RWPE2 (cell line): ENCODE results near the gene BAG2.

Experiments used
- ATAC-seq: fragments of 200-7000 bp; cut with Tn5 transposase; 3 replicates; pipeline ENCODE4 v1.9.1; 2021; ENCODE audit warnings: low read depth
- DNase-seq: peaks from one replicate; pipeline ENCODE4 v3.0.0-alpha.2; 2020; ENCODE audit warnings: low spot score
- H3K27ac ChIP-seq: fragments of 450-650 bp; 2 replicates; pipeline ENCODE4 v1.5.1; 2017; ENCODE audit warnings: mild to moderate bottlenecking; ENCODE audit not compliant: poor library complexity, severe bottlenecking
- H3K27me3 ChIP-seq: fragments of 250-450 bp; sonication (Bioruptor Pico); 2 replicates; pipeline ENCODE4 v1.5.1; 2021; ENCODE audit warnings: mild to moderate bottlenecking, moderate library complexity; ENCODE audit not compliant: insufficient read depth, poor library complexity, severe bottlenecking
- H3K36me3 ChIP-seq: fragments of 250-450 bp; sonication (Bioruptor Pico); 2 replicates; pipeline ENCODE4 v1.5.1; 2020; ENCODE audit warnings: low read depth, mild to moderate bottlenecking, moderate library complexity
- H3K4me1 ChIP-seq: fragments of 250-450 bp; sonication (Bioruptor Pico); 2 replicates; pipeline ENCODE4 v1.5.1; 2021; ENCODE audit warnings: mild to moderate bottlenecking, moderate library complexity; ENCODE audit not compliant: insufficient read depth, poor library complexity, severe bottlenecking
- H3K4me3 ChIP-seq: fragments of 250-450 bp; sonication (Bioruptor Pico); 2 replicates; pipeline ENCODE4 v1.5.1; 2021; ENCODE audit warnings: mild to moderate bottlenecking, moderate library complexity; ENCODE audit not compliant: severe bottlenecking
- H3K9me3 ChIP-seq: fragments of 250-450 bp; sonication (Bioruptor Pico); 2 replicates; pipeline ENCODE4 v1.5.1; 2021; ENCODE audit warnings: mild to moderate bottlenecking, moderate library complexity; ENCODE audit not compliant: severe bottlenecking
- CTCF ChIP-seq: fragments of 450-650 bp; IDR thresholded peaks from one replicate; pipeline ENCODE4 v1.5.1; 2017; ENCODE audit warnings: mild to moderate bottlenecking, moderate library complexity; ENCODE audit not compliant: poor library complexity, severe bottlenecking

BAG2 gene

GRCh38 chr6:57216235-57217101 is 44.3 kb downstream of the BAG2 start:
- no peak overlapping the region for H3K4me3 ChIP-seq

GRCh38 chr6:57217270-57217669 is 45.1 kb downstream of the BAG2 start:
- H3K9me3 ChIP-seq = peaks cover 3% of the 10 kb centered on the region
- no peaks in the 10 kb centered on the region for H3K27me3 ChIP-seq
- H3K27ac ChIP-seq = no peak overlapping the region
- no peak for TF ChIP-seq CTCF
- no peak for DNase-seq
- H3K4me3 ChIP-seq = no peak overlapping the region
- no peak for ATAC-seq
- H3K4me1 ChIP-seq = peaks cover 11% of the 10 kb centered on the region
- H3K36me3 ChIP-seq = peaks cover 4% of the 10 kb centered on the region; the same call in 1 of the 2 replicates

More at GRCh38 chr6:57216235-57217101, 44.3 kb downstream of the BAG2 start:
- ATAC-seq = no peak
- no peak for DNase-seq
- Histone ChIP-seq H3K9me3 (peaks cover 3% of the 10 kb centered on the region), H3K27ac (no peak overlapping the region), H3K36me3 (peaks cover 4% of the 10 kb centered on the region; the same call in 1 of the 2 replicates), H3K4me1 (peaks cover 11% of the 10 kb centered on the region), H3K27me3 (no peaks in the 10 kb centered on the region)
- no peak for TF ChIP-seq CTCF

GRCh38 chr6:57220083-57220703 is 48.1 kb downstream of the BAG2 start:
- ATAC-seq = no peak
- TF ChIP-seq CTCF = no peak
- no peak overlapping the region for H3K4me3 ChIP-seq

GRCh38 chr6:57221191-57221935 is 49.2 kb downstream of the BAG2 start:
- peaks cover 23% of the 10 kb centered on the region for H3K4me1 ChIP-seq
- peak; percentile 83 for DNase-seq
- peak overlapping the region; percentile 77 for H3K4me3 ChIP-seq
- H3K27me3 ChIP-seq = no peaks in the 10 kb centered on the region
- H3K9me3 ChIP-seq = no peaks in the 10 kb centered on the region
- ATAC-seq = peak; percentile 81
- TF ChIP-seq CTCF = peak; percentile 41
- peak overlapping the region; percentile 78 for H3K27ac ChIP-seq
- no peaks in the 10 kb centered on the region for H3K36me3 ChIP-seq

More at GRCh38 chr6:57220083-57220703, 48.1 kb downstream of the BAG2 start:
- H3K27ac ChIP-seq = no peak overlapping the region
- H3K27me3 ChIP-seq = no peaks in the 10 kb centered on the region
- peaks cover 3% of the 10 kb centered on the region for H3K9me3 ChIP-seq
- peaks cover 4% of the 10 kb centered on the region; the same call in 1 of the 2 replicates for H3K36me3 ChIP-seq
- DNase-seq = no peak
- H3K4me1 ChIP-seq = peaks cover 16% of the 10 kb centered on the region
